SJCRH30 (cell line): ENCODE results near the gene SIX2. TPM values are rescaled to one million over a fixed set of nuclear protein-coding genes. Genes with fewer than 3 reads are reported as not detected.
"Not testable (repeated sequence)": the region's sequence is repeated elsewhere in the genome, so short reads cannot be mapped to it uniquely, and the experiment has no call there.

Experiments used
- DNase-seq, 2 experiments: peaks; one replicate each; pipeline ENCODE4 v3.0.0-alpha.2; 2015 to 2020
- H3K27ac ChIP-seq: fragments of 250-450 bp; sonication (Bioruptor Pico); 2 replicates; pipeline ENCODE4 v1.5.1; 2020; ENCODE audit warnings: mild to moderate bottlenecking, moderate library complexity
- H3K27me3 ChIP-seq: fragments of 250-450 bp; sonication (Bioruptor Pico); 2 replicates; pipeline ENCODE4 v1.5.1; 2020; ENCODE audit warnings: mild to moderate bottlenecking, moderate library complexity
- H3K36me3 ChIP-seq: fragments of 250-450 bp; sonication (Bioruptor Pico); 2 replicates; pipeline ENCODE4 v1.5.1; 2020; ENCODE audit warnings: mild to moderate bottlenecking, moderate library complexity
- H3K4me1 ChIP-seq: fragments of 250-450 bp; sonication (Bioruptor Pico); 2 replicates; pipeline ENCODE4 v1.5.1; 2020; ENCODE audit warnings: mild to moderate bottlenecking, moderate library complexity
- H3K4me3 ChIP-seq: fragments of 250-450 bp; sonication (Bioruptor Pico); 2 replicates; pipeline ENCODE4 v1.5.1; 2020; ENCODE audit warnings: mild to moderate bottlenecking, moderate library complexity
- H3K9me3 ChIP-seq: fragments of 250-450 bp; sonication (Bioruptor Pico); replicated peaks from 2 replicates; pipeline ENCODE4 v1.5.1; 2020; ENCODE audit warnings: mild to moderate bottlenecking, moderate library complexity
- total RNA-seq: library from RNA; depleted of rRNA; stranded (reverse); fragments of >200 nt; shearing (Covaris generic); gene quantifications from 2 replicates; pipeline ENCODE4 v1.2.3, GENCODE V29; 2014; rRNA removed

The SIX2 gene
- total RNA-seq: 48.3 and 51.9 TPM in 2 replicates

DNA sequence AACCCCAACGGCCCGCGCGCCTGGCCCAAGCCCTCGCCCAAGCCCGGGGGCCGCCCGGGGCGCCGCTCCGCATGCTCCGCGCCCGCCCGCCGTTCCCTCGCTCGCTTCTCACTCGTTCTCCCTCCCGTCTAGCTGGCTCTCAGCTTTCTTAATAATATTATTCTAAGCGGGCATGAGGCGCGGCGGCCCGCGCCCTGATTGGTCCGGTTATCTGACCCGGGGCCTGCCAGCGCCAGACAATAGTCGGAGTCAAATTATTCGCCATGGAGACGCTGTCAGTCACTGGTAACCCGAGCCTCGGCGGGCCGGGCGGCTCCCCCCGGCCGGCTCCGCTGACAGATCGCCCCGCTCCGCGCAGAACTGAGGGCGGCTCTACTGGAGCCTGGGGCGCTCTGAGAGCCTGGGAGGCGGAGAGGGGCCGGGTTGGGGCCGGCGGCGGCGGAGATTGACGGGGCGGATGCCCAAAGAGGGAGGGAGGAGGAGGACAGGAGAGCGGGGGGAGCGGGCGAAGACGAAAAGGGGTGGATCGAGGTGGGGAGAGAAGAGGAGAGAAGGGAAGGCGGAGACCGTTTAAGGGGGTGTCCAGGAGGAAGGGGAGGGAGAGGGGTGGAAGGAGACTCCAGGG, at the start of gene SIX2:
SIX2 (minus strand) TSS at position 150 of the 625 bp plus-strand sequence. CDS start 342 bp downstream, outside the sequence.
- H3K4me3 ChIP-seq: peak within 1 kb of the TSS; percentile 83
- H3K4me1 ChIP-seq: peaks cover 7% of the 10 kb centered on the region
- no peaks in the 10 kb centered on the region for H3K9me3 ChIP-seq
- H3K27me3 ChIP-seq: no peaks in the 10 kb centered on the region
- H3K27ac ChIP-seq: peak within 1 kb of the TSS; percentile 70
- DNase-seq: peak; percentile 99
- peaks cover 17% of the 10 kb centered on the region for H3K36me3 ChIP-seq

DNA sequence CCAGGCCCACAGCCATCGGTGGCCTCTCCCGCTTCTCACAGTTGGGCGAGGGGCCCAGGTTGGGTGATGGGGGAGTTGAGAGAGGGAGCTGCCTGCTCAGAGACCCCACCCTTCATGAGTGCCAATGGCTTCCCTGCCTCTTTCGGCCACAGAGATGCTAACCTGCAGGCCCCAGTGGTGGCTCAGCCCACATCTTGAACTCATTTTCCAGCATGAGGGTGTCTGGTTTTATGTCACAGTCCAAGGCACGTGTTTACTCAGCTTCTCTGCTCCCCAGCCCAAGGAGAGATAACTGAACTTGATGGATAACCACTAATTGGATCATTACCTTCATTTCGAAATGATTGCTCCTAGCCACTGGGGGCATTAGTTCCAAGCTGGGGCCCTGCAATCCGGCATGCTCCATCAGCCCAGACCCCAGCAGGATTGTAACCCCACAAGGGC, 45.9 kb upstream of the SIX2 start:
- DNase-seq: no peak
- Histone ChIP-seq H3K36me3 (no peaks in the 10 kb centered on the region), H3K27me3 (no peaks in the 10 kb centered on the region), H3K4me3 (no peak overlapping the region), H3K9me3 (no peaks in the 10 kb centered on the region; the same call in 1 of the 2 replicates), H3K4me1 (no peaks in the 10 kb centered on the region), H3K27ac (no peak overlapping the region)

DNA sequence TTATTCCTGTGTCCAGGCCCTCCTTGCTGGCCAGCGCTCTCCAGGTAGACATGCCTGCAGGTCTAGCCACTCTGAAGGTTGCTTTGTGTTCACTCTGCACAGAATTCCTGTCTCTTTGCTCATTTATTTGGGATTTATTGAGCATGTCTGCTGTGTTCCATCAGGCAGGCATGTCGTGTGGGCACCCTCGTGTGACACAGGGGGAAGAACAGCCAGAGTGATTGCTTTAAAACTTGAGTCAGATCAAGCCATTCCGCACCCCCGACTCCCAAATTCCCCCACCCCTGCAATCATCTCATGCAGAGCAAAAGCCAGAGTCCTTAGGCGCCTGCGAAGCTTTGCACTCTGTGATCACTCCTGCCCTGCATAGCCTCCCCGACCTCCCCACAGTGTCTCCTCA, 44.7 kb upstream of the SIX2 start:
- H3K36me3 ChIP-seq: no peaks in the 10 kb centered on the region
- no peaks in the 10 kb centered on the region for H3K4me1 ChIP-seq
- no peaks in the 10 kb centered on the region for H3K27me3 ChIP-seq
- no peak overlapping the region for H3K4me3 ChIP-seq
- no peak for DNase-seq
- H3K9me3 ChIP-seq: no peaks in the 10 kb centered on the region; the same call in 1 of the 2 replicates
- no peak overlapping the region for H3K27ac ChIP-seq

DNA sequence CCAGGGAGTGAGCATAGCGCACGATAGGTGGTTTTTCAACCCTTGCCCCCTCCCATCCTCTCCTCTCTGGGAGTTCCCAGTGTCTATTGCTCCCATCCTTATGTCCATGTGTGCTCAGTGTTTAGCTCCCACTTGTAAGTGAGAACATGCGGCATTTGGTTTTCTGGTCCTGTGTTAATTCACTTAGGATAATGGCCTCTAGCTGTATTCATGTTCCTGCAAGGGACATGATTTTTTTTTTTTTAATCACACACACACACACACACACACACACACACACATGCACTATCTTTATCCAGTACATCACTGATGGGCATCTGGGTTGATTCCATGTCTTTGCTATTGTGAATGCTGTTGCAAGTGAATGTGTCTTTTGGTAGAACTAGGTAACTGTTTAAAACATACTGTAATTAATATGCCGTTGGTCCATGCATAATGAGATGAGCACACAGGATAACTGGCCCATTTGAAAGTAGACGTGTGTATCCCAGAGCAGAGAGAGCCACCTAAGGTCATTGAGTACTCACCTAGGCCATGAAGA, 43.2 kb upstream of the SIX2 start:
- Histone ChIP-seq H3K27ac (no peak overlapping the region), H3K4me3 (no peak overlapping the region), H3K9me3 (no peaks in the 10 kb centered on the region; the same call in 1 of the 2 replicates), H3K36me3 (no peaks in the 10 kb centered on the region), H3K4me1 (peaks cover 6% of the 10 kb centered on the region; the same call in 1 of the 2 replicates), H3K27me3 (no peaks in the 10 kb centered on the region)
- DNase-seq: no peak

DNA sequence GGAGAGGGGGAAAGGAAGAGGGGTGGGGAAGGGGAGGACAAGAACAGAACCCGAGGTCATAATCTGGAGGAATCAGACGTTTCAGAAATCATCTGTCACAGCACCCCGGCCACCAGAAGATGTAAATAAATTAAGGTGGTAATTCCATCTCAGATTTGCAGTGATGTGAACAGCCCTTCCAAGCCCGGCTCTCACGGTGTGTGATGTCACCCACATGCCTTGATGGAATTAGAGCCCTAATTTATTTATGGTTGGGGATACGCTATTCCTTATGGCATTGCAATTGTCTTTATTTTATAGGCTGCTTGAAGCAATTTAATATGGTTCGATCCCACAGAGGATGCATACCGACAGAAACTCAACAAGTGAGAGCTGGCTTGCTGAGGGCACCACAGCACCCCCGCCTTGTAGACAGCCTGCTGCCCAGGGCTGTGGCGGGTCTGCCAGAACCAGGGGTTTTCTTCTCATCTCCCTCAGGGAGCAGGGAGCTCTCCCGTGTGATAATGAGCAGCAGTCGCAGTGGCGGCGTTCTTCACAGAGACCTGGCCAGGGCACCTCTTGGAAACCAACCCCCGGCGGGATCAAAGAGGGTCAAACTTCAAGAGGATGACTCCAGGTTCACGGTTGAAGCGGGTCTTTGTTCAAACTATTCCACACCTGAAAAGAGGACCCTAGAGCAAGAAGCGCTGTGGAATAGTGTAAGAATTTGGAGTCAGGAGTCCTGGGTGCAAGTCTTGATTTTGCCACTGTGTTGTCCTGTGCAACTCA, 40.5 kb upstream of the SIX2 start:
- H3K27ac ChIP-seq: no peak overlapping the region
- H3K27me3 ChIP-seq: no peaks in the 10 kb centered on the region
- H3K4me1 ChIP-seq: peaks cover 30% of the 10 kb centered on the region
- H3K36me3 ChIP-seq: no peaks in the 10 kb centered on the region
- DNase-seq: no peak
- no peaks in the 10 kb centered on the region; the same call in 1 of the 2 replicates for H3K9me3 ChIP-seq
- H3K4me3 ChIP-seq: no peak overlapping the region

DNA sequence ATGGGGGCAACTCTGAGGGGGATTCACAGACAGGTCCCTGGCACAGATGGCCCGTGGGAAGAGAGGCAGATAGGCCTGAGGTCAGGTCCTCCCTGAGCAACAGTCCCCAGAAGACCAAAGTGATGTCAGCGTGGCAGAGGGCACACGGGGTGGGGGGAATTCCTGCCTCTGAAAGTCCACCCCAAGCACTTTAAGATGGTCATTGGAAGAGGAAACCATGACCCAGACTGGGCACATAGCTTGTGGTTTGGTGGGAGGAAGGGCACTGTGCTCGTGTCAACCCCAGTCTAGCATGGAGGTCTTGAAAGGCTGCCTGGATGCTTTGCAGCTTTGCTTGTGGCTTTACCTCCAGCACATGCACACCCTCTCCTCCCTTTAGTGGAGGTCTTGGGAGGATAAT, 38.0 kb upstream of the SIX2 start:
- peaks cover 30% of the 10 kb centered on the region for H3K4me1 ChIP-seq
- H3K9me3 ChIP-seq: peaks cover 2% of the 10 kb centered on the region; the same call in 1 of the 2 replicates
- peak in 1 of 2 experiments; percentile 26 for DNase-seq
- no peak overlapping the region for H3K27ac ChIP-seq
- H3K27me3 ChIP-seq: peaks cover 13% of the 10 kb centered on the region; the same call in 1 of the 2 replicates
- no peaks in the 10 kb centered on the region for H3K36me3 ChIP-seq
- H3K4me3 ChIP-seq: no peak overlapping the region

DNA sequence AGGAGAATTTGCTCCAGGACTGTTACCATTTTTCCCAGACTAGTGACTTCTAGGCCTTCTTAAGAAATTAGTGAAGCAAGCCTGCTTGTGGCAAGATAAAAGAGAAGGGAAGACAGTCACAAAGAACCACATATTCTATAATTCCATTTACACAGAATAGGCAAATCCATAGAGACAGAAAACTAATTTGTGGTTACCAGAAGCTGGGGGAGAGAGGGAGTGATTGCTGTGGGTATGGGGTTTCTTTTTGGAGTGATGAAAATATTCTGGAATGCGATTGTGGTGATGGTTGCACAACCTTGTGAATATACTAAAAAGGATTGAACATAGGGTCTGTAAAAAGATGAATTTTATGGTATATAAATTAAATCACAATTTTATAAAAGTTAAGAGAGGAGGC, 37.5 kb upstream of the SIX2 start:
- Histone ChIP-seq H3K9me3 (0 out of 2 replicates have a peak, but pooled peaks cover 2% of the 10 kb centered on the region), H3K4me1 (peaks cover 30% of the 10 kb centered on the region), H3K4me3 (no peak overlapping the region), H3K27ac (no peak overlapping the region), H3K36me3 (no peaks in the 10 kb centered on the region), H3K27me3 (peaks cover 13% of the 10 kb centered on the region; the same call in 1 of the 2 replicates)
- DNase-seq: no peak

DNA sequence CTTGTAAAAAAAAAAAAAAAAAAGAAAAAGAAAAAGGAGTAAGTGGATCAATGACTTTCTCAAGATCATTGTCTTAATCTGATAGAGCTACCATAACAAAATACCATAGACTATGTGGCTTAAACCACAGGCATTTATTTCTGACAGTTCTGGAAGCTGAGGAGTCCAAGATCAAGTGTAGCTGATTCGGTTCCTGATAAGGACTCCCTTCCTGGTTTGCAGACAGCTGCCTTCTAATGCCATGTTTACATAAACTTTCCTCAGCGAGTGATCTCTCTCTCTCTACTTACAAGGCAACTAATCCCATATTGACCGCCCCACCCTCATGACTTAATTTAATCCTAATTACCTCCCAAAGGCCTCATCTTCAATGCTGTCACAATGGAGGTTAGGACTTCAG, 36.5 kb upstream of the SIX2 start:
- DNase-seq: peak; percentile 65 to 86
- Histone ChIP-seq H3K27me3 (peaks cover 13% of the 10 kb centered on the region; the same call in 1 of the 2 replicates), H3K4me3 (no peak overlapping the region), H3K36me3 (no peaks in the 10 kb centered on the region), H3K4me1 (peaks cover 30% of the 10 kb centered on the region), H3K9me3 (0 out of 2 replicates have a peak, but pooled peaks cover 2% of the 10 kb centered on the region), H3K27ac (no peak overlapping the region)

DNA sequence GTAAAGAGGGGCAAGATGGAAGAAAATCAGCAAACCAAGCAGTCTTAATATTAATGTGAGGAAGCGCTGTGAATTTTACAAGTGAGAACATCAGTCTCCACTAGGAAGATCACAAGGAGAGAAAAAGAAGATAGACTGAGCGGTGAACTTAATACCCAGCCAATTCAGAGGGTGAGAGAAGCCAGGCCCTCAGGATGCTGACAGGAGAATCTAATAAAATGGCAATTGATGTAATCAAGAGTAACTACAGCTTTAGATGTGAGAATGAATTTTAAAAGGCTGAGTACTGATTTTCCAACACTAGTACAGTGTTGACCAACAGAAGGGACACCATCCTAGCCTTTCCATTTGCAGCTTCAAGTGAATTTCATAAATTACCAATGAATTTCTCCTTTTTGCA, 35.7 kb upstream of the SIX2 start:
- Histone ChIP-seq H3K4me1 (peaks cover 30% of the 10 kb centered on the region), H3K36me3 (no peaks in the 10 kb centered on the region), H3K4me3 (no peak overlapping the region), H3K27me3 (peaks cover 13% of the 10 kb centered on the region; the same call in 1 of the 2 replicates), H3K27ac (no peak overlapping the region), H3K9me3 (0 out of 2 replicates have a peak, but pooled peaks cover 2% of the 10 kb centered on the region)
- no peak for DNase-seq

DNA sequence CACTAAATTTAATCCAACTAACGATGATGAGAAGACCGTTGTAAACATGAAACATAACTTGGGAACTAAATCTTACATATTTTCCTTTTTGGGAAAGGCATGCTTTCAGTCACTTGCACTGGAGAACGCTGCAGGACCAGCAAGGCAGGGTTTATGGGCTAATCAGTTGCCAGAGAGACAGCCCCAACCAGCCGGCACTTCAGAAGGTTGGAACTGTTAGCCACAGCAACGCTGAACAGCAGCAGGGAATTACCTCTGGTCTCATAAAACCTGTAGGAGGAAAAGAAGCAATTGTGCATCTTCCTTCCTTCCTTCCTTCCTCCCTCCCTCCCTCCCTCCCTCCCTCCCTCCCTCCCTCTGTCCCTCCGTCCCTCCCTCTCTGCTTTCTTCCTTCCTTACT, 33.9 kb upstream of the SIX2 start:
- H3K36me3 ChIP-seq: no peaks in the 10 kb centered on the region
- H3K27ac ChIP-seq: no peak overlapping the region
- no peak for DNase-seq
- H3K4me1 ChIP-seq: peaks cover 27% of the 10 kb centered on the region
- peaks cover 13% of the 10 kb centered on the region; the same call in 1 of the 2 replicates for H3K27me3 ChIP-seq
- 0 out of 2 replicates have a peak, but pooled peaks cover 2% of the 10 kb centered on the region for H3K9me3 ChIP-seq
- no peak overlapping the region for H3K4me3 ChIP-seq

DNA sequence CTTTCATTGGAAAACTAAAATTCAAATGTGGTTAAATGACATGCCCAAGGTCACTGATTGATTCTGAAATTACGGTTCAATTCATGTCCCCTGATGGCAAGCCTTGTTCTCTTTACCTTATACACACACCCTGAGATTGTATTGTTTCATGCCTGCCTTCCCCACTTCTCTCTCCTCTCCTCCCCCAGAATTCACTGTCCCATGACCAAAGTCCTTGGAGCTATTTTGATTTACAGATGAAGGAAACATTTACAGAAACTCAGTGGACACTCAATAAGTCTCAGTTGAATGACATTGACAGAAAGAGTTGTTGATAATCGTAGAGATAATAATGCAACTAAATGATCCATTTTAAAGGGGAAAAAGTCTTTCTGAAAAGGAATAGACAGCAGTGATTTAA, 33.1 kb upstream of the SIX2 start:
- Histone ChIP-seq H3K27me3 (peaks cover 13% of the 10 kb centered on the region; the same call in 1 of the 2 replicates), H3K9me3 (0 out of 2 replicates have a peak, but pooled peaks cover 2% of the 10 kb centered on the region), H3K36me3 (no peaks in the 10 kb centered on the region), H3K4me1 (peaks cover 23% of the 10 kb centered on the region), H3K27ac (no peak overlapping the region), H3K4me3 (no peak overlapping the region)
- DNase-seq: no peak

DNA sequence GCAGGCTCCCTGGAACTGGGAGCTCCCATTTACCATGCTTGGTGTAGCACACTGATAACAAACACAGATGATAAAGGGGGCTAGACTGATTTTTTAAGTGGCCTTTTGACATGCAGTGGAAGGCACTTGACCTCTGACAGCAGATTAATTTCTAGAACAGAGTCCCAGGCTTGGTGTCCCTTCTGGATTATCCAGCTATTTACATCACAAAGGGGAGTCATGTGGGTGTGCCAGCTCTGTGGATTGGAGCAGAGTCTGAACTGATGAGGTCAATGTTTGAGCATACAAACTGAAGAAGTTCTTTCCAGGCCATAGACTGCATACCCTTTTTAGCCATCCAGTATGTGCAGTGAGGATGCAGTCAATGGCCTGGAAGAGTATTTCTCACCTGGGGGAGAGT, 31.5 kb upstream of the SIX2 start:
- H3K27me3 ChIP-seq: peaks cover 13% of the 10 kb centered on the region; the same call in 1 of the 2 replicates
- no peak overlapping the region for H3K27ac ChIP-seq
- H3K4me3 ChIP-seq: no peak overlapping the region
- 0 out of 2 replicates have a peak, but pooled peaks cover 2% of the 10 kb centered on the region for H3K9me3 ChIP-seq
- H3K36me3 ChIP-seq: no peaks in the 10 kb centered on the region
- H3K4me1 ChIP-seq: peaks cover 8% of the 10 kb centered on the region
- DNase-seq: no peak

DNA sequence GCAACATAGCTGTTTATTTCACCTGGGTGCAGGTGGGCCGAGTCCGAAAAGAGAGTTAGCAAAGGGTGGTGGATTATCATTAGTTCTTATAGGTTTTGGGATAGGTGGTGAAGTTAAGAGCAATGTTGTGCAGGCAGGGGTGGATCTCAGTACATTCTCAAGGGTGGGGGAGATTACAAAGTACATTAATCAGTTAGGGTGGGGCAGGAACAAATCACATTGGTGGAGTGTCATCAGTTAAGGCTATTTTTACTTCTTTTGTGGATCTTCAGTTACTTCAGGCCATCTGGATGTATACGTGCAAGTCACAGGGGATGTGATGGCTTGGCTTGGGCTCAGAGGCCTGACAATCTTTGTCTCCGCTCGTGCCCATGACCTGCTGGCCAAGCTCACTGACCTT, 30.6 kb upstream of the SIX2 start:
- not testable (repeated sequence) for H3K4me3 ChIP-seq, DNase-seq, H3K4me1 ChIP-seq, H3K36me3 ChIP-seq, H3K9me3 ChIP-seq, H3K27ac ChIP-seq
- peaks cover 13% of the 10 kb centered on the region; the same call in 1 of the 2 replicates for H3K27me3 ChIP-seq

DNA sequence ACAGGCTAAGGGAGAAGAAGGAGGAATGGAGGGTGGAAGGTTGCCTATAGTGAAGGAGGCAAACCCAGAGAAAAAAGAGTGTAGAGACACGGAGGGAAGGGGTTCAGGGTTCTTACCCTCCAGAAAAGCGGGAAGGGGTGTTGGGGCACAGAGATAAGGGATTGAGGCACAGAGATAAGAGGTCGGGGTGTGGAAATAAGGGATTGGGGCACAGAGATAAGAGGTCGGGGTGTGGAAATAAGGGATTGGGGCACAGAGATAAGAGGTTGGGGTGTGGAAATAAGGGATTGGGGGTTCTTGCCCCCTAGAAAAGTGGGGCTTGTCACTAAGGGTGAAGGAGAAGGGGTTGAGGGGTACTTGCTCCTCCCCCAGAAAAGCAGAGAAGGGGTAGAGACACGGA, 29.6 kb upstream of the SIX2 start:
- H3K27ac ChIP-seq, DNase-seq, H3K4me3 ChIP-seq: not testable (repeated sequence)

DNA sequence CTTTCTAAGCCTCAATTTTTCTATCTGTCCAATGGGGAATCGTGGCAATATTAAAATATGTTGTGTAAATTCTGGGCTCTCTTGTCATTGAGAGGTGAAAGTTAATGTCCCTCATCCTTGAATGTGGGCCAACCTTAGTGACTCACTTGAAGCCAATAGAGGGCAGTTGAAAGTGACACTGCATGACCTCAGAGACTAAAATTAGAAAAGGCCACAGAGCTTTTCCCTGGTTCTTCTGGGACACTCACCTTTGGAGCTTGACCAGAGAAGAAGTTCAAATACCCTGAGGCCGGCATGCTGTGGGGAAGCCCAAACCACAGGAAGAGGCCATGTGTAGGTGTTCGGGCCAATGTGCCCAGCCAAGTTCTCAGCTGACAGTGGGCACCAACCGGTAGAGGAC, 24.1 kb upstream of the SIX2 start:
- Histone ChIP-seq H3K36me3 (no peaks in the 10 kb centered on the region), H3K27me3 (no peaks in the 10 kb centered on the region), H3K9me3 (no peaks in the 10 kb centered on the region), H3K4me1 (peaks cover 6% of the 10 kb centered on the region), H3K4me3 (no peak overlapping the region), H3K27ac (no peak overlapping the region)
- no peak for DNase-seq

More for the DNA sequence above, 29.6 kb upstream of the SIX2 start:
- H3K4me1 ChIP-seq, H3K36me3 ChIP-seq, H3K9me3 ChIP-seq, H3K27me3 ChIP-seq: not testable (repeated sequence)
